HG03280 (cell line): ENCODE results near the gene BORCS5.
"Not testable (repeated sequence)": the region's sequence is repeated elsewhere in the genome, so short reads cannot be mapped to it uniquely, and the experiment has no call there.

Experiments used
- ATAC-seq: cut with Tn5 transposase; IDR thresholded peaks from one replicate; pipeline ENCODE4 v1.9.1; 2021; ENCODE audit warnings: mild to moderate bottlenecking, moderate library complexity; ENCODE audit not compliant: unreplicated experiment

BORCS5 gene

DNA sequence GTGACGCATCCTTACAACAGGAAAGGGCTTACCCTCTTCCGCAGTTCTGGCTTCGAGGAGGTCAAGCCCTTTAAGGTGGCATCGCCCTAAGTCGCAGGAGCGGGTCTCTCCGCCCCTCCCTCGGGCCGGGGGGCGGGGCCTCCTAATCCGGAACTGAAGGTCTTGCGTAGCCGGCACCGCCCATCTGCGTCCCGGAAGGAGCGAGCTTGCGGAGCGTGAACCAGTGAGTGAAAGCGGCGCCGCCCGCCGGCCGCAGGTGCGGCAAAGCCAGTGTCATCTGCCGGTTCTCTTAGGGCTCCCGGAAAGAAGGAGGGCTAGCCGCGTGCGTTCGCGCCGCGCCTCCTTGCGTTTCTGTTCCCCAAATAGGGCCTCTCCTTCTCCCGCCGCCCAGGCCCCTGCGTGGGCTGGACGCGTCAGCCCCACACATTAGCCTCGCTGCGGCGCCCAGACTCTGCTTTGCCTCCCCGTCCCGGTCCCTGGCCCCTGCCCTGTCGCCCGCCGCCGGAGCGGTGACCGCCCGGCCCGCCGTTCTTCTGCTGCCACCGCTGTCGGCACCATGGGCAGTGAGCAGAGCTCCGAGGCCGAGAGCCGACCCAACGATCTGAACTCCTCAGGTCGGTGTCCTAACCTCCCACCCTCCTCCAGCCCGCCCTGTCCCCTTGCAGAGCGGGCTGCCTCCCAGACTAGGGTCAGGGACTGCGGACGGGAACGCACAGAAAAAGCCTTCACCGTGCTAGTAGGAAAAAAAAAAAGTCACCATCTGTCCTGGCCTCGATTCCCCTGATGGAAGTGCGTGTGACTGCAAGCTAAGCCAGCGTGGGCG lies at the start of gene BORCS5:
Gene BORCS5 (plus strand): TSS at position 183 of the 823 bp plus-strand sequence. CDS start 374 bp downstream, at position 557.
- ATAC-seq = peak; percentile 83

DNA sequence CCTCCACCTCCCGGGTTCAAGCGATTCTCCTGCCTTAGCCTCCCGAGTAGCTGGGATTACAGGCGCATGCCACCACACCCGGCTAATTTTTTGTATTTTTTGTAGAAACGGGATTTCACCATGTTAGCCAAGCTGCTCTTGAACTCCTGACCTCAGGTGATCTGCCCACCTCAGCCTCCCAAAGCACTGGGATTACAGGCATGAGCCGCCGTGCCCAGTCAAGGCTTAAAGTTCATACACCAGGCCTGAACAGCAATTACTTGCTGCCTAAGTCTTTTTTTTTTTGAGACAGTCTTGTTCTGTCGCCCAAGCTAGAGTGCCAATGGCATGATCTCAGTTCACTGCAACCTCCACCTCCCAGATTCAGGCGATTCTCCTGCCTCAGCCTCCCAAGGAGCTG lies 46.2 kb upstream of the BORCS5 start:
- not testable (repeated sequence) for ATAC-seq

DNA sequence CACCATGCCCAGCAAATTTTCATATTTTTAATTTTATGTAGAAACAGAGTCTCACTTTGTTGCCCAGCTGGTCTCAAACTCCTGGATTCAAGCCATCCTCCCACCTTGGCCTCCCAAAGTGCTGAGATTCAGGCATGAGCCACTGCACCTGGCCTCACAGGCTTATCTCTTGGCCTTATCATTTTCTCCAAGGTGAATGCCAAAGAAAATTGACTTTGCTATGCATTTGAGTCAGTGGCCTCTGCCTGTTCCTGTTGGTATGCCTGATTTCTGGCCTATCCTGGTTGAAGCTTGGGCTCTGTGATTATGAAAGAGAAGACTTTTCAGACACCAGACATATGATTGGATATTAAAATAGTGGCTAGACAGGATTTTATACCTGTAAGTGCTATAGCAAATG lies 41.0 kb upstream of the BORCS5 start:
- no peak for ATAC-seq

DNA sequence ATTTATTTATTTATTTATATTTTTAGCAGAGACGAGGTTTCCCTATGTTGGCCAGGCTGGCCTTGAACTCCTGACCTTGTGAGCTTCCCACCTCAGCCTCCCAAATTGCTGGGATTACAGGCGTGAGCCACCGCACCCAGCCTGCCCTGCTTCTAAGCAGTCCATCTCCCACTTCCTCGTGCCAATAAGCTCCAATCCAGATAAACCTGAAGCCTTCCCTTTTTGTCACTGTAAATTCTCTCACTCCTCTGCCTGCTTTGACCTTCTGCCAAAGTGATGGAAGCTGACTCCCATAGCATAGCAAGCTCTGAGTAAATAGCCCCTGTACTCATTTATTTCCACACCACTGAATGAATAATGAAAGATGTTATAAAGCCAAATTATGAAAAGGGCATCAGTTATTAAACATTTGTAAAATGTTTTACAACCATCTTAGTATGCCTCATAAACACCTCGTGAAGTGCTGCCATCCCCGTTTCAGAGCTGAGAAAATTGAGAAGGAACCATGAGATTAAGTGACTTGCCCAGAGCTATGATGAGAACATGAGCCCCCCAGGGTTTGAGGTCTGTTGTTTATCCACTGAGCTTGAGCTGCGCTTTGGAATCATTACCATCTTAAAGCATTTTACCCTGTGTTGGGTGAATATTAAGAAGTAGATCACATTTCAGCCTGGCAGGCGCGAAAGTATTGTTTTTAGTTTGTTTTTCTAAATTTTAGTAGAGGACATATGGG lies 37.3 kb upstream of the BORCS5 start:
- ATAC-seq = no peak

DNA sequence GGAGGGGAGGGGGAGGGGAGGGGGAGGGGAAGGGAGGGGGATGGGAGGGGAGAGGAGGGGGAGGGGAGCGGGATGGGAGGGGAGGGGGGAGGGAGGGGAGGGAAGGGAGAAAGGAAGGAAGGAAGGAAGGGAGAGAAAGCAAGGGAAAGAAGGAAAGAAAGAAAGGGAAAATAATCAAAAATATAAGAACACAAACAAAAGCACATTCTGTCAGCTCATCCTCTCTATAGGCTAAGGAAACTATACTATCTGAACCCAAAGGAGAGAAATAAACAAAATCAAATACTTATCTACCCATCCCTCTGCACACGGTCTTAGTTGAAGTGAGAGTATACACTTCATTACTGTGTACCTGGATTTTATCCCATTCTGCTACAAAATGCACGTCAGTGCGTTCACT lies 33.8 kb upstream of the BORCS5 start:
- no peak for ATAC-seq

DNA sequence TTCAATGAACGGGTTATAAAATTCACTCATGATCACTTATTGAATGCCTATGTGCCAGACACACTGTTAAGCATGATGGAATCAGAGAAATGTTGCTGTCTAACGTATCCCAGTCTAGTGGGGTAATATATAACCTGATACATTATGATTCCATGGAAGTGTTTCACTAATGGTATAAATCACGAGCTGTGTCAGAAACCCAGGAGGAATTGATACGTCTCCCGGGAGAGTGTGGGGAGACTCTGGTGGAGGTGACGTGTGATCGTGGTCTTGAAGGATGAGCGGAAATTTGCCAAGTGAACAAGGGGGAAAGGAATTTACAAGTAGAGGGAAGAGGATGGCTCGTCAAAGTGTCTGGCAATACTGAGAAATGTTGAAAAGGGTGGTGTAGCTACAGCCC lies 33.3 kb upstream of the BORCS5 start:
- ATAC-seq = no peak

DNA sequence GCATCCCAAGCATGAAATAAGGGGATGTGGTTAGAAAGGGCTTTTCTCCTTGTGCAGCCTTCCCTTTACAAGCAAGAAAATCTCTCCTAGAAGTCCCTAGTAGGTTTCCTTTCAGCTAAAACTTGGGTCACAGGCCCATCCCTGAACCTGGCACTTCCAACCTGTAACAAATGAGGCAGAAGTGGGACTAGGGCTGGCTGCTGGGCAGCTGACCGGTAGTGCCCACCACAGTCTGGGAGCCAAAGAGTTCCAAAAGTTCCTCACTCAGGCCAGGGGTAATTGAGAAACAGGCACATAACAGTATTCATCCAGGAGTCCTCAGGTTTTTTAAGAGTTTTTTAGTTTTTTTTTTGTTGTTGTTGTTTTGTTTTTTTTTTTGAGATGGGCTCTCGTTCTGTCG lies 30.6 kb upstream of the BORCS5 start:
- ATAC-seq = no peak

DNA sequence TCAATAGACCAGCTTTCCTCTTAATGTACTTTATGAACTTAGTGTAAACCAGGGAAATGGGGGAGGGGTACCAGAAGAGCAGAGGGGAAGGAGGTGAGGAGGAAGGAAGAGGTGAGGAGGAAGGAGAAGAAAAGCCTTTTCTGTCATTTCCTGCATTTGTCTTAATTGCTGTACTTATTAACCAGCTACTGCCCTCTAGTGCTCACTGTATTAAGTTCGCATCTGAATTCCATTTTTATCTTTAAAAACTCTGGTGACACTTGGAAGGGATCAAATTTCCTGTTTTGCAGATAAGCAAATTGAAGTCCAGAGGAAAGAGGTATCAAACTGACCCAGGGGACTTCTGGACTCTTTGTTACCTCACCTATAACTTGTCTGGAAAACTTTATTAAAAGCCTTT lies 29.1 kb upstream of the BORCS5 start:
- ATAC-seq = no peak

DNA sequence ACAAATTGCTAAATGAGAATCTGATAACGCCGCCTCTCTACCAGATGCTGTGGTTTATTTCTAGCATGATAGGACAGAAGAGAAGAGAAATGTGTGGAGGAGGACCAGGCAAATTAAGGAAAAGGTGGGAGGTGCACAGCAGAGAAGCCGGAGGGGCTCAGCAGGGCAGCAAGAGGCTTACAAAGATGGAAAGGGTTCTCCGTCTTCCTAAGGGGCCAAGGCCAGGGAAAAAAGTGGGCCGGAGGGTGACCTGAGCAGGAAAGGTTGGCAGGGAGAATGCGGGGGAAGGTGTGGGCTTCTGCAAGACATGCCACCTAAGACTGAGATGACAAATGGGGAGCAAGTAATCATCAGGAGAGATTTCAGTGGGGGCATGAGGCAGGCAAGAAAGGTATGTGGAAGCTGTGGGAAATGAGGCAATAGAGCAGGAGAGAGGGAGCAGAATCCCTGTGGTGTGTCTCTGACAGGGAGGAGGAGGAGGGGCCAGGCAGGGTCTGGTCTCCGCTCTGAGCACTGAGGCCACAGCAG lies 25.6 kb upstream of the BORCS5 start:
- ATAC-seq = no peak

DNA sequence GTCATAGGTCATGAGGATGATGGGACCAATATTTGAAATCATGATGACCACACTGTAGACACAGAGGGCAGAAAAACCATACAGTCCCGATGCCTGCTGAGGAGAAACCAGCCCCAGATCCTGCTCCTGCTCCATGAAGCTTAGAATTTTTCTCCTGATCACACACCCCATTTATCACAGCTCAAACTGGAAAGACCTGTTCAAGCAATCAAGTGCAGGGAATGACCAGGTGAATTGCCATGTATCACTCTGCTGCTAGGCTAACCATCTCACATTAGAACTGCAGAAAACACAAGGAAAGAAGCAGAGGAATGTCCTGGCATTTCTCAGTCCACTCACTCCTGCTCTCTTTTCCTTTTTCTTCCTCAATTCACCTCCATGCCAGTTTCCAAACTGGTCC lies 25.0 kb upstream of the BORCS5 start:
- ATAC-seq = no peak

DNA sequence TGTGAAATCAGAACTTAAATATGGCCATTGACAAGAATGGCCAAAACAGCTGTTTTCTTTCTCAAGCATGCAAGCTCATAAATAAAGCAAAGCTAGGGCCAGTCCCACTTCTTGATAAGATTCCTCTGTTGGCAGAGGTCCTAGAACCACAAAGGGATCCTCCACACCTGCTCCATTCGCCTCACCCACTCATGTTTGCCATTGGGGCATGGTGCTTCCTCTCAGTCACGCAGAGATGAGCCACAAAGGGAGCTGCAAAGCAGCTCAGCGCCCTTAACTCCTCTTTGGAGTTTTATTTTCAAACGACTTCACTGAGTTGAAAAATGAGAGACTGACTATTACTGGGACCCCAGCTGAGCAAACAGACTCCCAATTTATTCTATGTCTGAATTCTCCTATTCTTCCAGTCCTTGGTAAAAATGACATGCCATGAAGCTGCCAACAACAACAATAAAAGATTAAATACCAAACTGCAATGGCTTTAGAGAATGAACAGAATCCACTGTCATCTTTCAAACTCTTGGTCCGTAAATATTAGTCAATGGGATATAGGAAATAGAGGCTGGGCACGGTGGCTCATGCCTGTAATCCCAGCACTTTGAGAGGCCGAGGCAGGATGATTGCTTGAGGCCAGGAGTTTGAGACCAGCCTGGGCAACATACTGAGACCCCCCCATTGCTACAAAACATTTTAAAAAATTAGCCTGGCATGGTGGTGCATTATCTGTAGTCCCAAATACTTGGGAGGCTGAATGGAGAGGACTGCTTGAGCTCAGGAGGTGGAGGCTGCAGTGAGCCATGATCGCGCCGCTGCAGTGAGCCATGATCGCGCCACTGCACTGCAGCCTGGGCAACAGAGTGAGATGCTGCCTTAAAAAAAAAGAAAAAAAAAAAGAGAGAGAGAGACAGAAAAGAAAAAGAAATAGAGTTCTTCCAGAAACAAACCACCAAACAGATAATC lies 23.2 kb upstream of the BORCS5 start:
- ATAC-seq = no peak

DNA sequence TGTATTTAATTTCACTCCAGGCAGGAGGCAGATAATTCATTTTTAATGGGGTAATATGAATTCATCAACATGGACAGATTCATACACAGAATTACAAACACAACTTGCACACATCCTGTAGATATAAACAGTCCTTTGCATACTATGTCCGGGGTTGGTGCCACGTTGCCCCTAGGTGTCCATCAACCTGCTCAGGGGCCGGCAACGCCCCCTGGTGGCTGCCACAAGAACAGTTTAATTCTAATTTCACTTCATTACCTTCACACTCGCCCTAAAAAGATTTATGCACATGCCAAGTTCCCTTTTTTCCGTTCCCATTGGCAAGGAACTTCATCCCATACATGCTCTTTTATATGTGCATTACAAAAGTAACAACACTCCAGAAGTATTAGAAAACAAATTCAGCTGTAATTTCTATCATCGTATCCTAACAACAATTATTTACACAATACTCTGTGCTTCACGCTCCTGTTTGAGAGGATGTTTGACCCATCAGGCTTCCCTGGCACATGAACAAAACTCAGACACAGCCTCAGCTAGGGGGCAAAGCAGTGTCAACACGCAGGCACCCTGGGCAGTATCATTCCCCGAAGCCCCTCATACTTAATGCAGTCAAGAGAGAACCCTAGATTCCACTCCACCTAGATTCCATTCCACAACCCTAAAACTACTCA lies 22.4 kb upstream of the BORCS5 start:
- peak; percentile 62 for ATAC-seq

DNA sequence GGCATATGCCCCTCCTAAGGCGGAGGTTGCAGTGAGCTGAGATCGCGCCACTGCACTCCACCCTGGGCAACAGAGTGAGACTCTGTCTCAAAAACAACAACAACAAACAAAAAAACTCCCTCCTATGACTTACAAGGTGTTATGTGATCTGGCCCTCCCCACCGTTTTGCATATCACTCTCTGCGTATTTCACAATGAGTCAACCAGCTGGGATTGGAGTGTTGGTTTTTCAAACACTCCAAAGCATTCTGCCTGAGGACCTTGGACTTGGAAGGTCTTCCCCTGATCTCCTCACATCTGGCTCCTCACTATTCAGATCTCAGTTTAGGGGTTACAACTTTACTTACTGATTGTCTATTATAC lies 20.8 kb upstream of the BORCS5 start:
- ATAC-seq = peak; percentile 68

DNA sequence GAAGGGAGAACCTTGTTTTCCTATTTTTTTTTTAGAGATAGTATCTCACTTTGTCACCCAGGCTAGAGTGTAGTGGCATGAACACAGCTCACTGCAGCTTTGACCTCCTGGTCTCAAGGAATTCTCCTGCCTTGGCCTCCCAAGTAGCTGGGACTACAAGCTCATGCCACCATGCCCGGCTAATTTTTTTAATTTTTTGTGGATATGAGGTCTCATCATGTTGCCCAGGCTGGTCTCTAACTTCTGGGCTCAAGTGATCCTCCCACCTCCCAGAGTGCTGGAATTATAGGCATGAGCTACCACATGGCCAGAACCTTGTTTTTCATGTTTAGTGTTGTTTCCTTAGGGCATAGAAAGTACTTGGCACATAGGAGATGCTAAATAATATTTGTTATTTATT lies 20.4 kb upstream of the BORCS5 start:
- no peak for ATAC-seq

DNA sequence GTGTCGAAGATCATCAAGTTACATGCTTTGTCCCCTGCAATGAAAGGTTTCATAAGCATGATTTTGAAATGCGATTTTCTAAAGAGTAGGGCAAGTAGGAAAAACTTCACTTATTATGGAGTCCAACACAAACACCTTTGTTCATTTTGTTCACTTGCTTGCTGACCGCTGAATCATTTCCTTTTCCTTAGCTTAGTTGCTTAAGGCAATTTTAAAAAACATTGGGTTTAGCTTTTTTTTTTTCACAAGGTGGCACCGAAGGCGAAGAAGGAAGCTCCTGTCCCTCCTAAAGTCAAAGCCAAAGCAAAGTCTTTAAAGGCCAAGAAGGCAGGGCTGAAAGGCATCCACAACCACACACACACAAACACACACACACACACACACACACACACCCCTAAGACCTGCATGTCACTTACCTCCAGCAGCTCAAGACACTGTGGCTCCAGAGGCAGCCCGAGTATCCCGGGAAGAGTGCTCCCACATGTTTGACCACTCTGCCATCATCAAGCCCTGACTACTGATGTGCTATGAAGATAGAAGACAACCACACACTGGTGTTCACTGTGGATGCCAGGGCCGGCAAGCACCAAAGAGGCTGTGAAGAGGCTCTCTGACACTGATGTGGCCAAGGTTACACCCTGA lies 18.2 kb upstream of the BORCS5 start:
- no peak for ATAC-seq

DNA sequence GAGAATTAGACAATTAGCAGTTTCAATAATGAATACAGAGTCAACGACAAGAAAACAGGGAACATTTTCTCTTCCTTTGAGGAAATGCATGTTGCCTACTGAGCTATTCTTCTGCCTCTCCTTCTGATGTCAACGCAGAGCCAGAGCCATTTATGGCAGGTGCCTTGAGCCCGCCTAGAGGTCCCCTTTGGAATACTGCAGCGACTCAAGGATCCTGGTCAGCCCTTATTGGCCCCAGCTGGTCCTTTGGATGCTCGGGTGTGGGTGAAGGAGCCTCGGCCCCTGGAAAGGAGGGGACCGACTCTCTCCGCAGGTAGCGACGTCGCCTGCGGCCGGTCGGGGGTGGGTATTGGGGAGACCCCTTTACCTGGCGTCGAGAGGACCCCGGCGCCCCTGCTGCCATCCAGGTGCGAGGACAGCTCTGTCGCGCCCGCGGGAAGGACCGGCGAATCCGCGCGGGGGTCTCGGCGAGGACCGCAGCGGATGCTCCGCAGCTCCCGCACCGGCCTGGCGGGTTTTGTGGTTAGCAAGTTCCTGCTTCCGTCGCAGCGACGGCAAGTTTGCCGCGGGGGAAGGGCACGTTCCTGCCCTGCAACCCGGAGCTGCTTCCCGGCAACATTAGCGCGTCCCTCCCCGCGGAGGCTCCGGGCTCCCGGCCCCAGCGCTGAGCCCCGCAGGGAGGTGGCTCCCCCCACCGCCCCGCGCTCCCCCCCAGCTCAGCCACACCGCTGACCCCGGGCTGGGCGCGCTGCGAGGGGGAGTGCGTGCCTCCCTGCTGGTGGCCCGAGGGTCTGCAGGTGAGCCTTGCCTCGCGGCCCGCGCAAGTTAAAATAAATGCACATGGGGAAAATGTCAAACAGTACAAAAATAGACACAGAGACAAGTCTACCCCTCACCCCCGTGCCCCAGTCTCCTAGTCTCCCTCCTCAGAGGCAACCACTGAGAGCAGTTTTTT lies 6.9 kb upstream of the BORCS5 start, which contains the start of gene MANSC1:
Gene MANSC1 (minus strand): TSS at position 532 of the 955 bp plus-strand sequence. CDS start 6,928 bp downstream, outside the sequence.
- no peak for ATAC-seq

DNA sequence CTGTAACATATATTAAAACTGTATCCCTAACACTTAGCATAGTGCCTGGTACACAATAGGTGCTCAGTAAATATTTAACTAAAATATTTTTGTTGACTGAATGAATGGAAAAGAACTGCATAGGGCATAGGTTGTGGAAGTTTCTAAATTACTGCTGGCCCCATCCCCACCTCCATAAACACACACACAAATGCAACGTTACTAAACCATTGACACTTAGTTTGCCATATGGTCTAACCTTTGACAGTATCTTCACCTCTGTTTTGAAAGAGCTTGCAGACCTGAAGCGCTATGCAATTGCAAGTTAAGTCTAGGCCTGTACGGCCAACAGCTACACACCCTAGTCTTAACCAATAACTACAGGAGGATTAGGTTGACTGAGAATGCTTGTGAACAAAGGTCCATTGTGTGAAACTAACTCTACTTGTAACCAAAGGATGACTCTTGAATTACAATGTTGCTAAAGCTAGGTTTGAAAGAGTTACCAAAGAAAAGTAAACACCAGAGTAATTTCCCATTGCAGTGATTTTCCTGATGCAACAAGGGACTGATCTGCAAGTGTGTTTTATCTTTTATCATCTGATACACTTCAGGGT lies 5.9 kb upstream of the BORCS5 start:
- no peak for ATAC-seq

DNA sequence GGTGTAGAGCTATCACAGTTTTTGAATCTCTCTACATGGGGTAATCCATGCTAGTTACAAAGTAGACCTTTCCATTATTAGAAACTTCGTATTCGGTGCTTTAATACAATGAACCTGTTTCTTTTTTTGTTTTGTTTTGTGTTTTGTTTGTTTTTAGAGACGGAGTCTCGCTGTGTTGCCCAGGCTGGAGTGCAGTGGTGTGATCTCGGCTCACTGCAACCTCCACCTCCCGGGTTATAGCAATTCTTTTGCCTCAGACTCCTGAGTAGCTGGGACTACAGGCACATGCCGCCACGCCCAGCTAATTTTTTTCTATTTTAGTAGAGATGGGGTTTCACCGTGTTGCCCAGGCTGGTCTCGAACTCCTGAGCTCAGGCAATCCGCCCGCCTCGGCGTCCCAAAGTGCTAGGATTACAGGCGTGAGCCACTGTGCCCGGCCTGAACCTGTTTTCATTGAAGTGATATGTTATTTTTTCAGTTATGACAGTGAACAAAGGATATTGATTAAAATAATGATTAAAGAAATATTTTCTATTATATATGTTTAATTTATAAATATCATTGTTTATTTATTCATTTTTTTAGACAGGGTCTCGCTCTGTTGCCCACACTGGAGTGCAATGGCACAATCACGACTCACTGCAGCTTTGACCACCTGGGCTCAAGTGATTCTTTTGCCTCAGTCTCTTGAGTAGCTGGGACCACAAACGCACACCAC lies 5.3 kb upstream of the BORCS5 start:
- not testable (repeated sequence) for ATAC-seq
